ENCODE data around the gene LRRC36. TPM values are rescaled to one million over a fixed set of nuclear protein-coding genes. Genes with fewer than 3 reads are reported as not detected.

The LRRC36 gene
- total and polyA plus RNA-seq, 2 of the 13 experiments (the other 11 are each of a cell fraction or from before 2014, with no cell fraction given): 0.12 to 0.15 TPM

DNA sequence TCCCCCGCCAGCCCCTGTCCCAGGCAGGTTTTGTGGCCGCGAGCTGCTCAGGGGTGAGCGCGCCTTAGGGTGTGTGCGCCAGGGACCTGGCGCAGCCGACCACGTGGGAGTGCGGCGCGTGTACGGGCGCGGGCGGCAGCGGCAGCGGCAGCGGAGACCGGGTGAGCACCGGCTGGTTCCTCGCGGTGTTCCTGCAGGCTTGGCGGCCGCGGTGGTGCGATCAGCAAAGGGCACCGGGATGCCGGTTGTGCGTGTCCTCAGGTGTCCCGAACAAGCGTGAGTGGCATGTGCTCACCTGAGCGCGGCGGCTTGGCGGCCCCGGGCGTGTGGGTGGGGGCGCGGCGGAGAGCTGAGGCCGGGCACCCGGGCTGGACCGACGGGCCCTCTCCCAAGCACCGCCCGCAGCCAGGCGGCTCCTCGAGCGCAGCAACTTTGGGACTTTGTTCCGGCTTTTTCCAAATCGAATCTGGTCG, 103.9 kb downstream of the LRRC36 start (continued):
- TF ChIP-seq REPIN1 (CRISPR knock-in tag; IDR thresholded peaks at IDR 0.05; ENCODE audit: borderline replicate concordance, low read depth) (no peak; the same call in 1 of the 2 replicates), ZBTB38 (CRISPR knock-in tag; IDR thresholded peaks at IDR 0.05) (peak; percentile 89), GLMP (CRISPR knock-in tag; IDR thresholded peaks at IDR 0.05; ENCODE audit: borderline replicate concordance) (no peak), ARID3A (IDR thresholded peaks at IDR 0.05; ENCODE audit: low read depth, low read length) (no peak), ZNF598 (CRISPR knock-in tag; IDR thresholded peaks at IDR 0.05; ENCODE audit: borderline replicate concordance) (peak; percentile 82), ZNF20 (CRISPR knock-in tag; IDR thresholded peaks at IDR 0.05) (no peak), GZF1 (CRISPR knock-in tag; IDR thresholded peaks at IDR 0.05) (peak; percentile 24; the same call in 1 of the 2 replicates), ZNF639 (CRISPR knock-in tag; conservative IDR thresholded peaks at IDR 0.05) (peak; percentile 42; the same call in 1 of the 2 replicates), SMAD9 (CRISPR knock-in tag; IDR thresholded peaks at IDR 0.05) (0 out of 2 replicates have a peak, but pooled peaks have one; percentile 31), ZBTB39 (CRISPR knock-in tag; IDR thresholded peaks at IDR 0.05) (no peak; the same call in 1 of the 2 replicates), PHF20 (CRISPR knock-in tag; IDR thresholded peaks at IDR 0.05) (no peak), ZNF510 (CRISPR knock-in tag; IDR thresholded peaks at IDR 0.05; ENCODE audit: low read depth) (peak; percentile 87), ZNF256 (CRISPR knock-in tag; conservative IDR thresholded peaks at IDR 0.05) (0 out of 2 replicates have a peak, but pooled peaks have one; percentile 45), PCBP1 (IDR thresholded peaks at IDR 0.05; ENCODE audit: borderline replicate concordance, low read depth, low read length) (no peak), ZNF724P (CRISPR knock-in tag; IDR thresholded peaks at IDR 0.05; ENCODE audit: borderline replicate concordance) (peak; percentile 83; the same call in 1 of the 2 replicates)
- TF ChIP-seq, protein P1, sequence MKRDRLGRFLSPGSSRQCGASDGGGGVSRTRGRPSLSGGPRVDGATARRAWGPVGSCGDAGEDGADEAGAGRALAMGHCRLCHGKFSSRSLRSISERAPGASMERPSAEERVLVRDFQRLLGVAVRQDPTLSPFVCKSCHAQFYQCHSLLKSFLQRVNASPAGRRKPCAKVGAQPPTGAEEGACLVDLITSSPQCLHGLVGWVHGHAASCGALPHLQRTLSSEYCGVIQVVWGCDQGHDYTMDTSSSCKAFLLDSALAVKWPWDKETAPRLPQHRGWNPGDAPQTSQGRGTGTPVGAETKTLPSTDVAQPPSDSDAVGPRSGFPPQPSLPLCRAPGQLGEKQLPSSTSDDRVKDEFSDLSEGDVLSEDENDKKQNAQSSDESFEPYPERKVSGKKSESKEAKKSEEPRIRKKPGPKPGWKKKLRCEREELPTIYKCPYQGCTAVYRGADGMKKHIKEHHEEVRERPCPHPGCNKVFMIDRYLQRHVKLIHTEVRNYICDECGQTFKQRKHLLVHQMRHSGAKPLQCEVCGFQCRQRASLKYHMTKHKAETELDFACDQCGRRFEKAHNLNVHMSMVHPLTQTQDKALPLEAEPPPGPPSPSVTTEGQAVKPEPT (CRISPR knock-in tag; IDR thresholded peaks at IDR 0.05; ENCODE audit: low read depth): peak; percentile 85; the same call in 1 of the 2 replicates
- TF ChIP-seq, protein P2, sequence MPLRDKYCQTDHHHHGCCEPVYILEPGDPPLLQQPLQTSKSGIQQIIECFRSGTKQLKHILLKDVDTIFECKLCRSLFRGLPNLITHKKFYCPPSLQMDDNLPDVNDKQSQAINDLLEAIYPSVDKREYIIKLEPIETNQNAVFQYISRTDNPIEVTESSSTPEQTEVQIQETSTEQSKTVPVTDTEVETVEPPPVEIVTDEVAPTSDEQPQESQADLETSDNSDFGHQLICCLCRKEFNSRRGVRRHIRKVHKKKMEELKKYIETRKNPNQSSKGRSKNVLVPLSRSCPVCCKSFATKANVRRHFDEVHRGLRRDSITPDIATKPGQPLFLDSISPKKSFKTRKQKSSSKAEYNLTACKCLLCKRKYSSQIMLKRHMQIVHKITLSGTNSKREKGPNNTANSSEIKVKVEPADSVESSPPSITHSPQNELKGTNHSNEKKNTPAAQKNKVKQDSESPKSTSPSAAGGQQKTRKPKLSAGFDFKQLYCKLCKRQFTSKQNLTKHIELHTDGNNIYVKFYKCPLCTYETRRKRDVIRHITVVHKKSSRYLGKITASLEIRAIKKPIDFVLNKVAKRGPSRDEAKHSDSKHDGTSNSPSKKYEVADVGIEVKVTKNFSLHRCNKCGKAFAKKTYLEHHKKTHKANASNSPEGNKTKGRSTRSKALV (CRISPR knock-in tag; IDR thresholded peaks at IDR 0.05): peak; percentile 87; the same call in 1 of the 2 replicates
